GM18517 (cell line): ENCODE data around the gene MYH9.
"Not testable (repeated sequence)": the region's sequence is repeated elsewhere in the genome, so short reads cannot be mapped to it uniquely, and the experiment has no call there.

Experiments
- ATAC-seq: cut with Tn5 transposase; IDR thresholded peaks from one replicate; pipeline ENCODE4 v1.9.1; 2021; ENCODE audit warnings: mild to moderate bottlenecking, moderate library complexity; ENCODE audit not compliant: unreplicated experiment

MYH9 gene

DNA sequence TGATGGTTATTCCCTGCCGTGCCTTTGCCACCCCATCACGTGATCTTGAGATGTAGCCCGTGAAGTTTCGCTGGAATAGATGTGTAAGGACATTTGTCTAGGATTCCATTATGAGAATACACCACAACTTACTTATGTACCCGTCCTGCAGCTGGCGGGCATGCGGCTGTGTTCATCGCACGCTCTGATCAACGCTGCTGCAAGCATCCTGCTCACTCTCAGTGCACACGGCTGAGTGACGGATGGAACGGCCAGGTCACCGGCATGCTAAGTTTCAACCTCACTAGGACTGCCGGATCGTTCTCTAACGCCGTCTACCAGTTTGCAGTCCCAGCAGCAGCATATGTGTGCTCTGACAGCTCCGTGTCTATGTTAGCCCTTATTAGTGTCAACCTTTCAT is 90.2 kb downstream of the MYH9 start:
- no peak for ATAC-seq

DNA sequence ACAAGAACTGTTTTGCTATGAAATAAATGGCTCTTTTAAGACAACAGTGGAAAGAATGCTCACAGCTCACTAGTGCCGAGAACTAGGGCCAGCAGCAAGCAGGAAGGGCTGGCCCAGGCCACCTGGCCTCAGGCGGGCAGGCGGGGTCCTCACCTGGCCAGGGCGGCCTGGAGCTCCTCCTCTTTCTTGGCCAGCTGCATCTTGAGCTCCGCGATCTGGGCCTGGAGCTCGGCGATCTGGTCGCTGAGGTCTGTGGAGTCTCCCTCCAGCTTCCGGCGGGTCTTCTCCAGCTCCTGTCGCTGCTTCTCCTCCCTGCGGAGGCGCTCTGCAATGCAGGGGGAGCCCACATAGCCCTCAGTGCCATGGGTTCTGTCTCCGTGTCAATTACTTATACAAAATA is 91.1 kb downstream of the MYH9 start:
- no peak for ATAC-seq

DNA sequence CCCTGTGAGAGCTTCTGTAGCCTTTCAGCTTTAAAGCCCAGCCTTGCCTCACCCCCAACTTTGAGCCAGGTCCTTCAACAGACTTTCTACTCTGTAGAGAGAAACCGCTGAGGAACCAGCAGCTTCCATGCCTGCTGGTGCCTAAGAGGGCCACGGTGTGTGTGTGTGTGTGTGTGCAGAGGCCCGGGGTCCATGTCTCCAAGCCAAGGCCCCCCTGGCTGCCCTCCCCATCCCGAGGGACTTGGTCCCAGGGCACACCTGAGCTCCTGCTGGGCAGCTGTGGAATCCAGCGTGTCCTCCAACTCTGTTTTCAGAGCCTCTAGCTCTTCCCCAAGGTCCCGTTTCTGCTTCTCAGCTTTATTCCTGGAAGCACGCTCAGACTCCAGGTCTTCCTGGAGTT is 92.5 kb downstream of the MYH9 start:
- ATAC-seq: no peak

DNA sequence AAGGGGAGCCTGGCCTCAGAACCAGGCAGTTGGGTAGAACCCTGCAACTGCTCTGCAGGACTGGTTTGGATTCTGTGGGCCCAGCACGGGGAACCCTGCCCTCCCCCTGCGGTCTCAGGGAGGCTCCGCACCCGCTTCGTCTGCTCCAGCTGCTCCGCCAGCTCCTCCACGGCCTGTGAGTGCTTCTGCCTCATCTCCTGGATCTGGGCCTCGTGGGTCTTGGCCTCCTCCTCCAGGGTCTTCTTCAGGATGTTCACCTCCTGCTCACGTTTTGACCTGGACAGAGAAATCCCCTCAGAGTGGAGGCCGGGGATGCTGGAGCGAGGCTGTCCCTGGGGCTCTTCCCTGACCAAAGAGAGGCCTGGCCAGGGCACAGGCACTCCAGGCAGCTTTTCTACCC is 93.0 kb downstream of the MYH9 start:
- no peak for ATAC-seq

DNA sequence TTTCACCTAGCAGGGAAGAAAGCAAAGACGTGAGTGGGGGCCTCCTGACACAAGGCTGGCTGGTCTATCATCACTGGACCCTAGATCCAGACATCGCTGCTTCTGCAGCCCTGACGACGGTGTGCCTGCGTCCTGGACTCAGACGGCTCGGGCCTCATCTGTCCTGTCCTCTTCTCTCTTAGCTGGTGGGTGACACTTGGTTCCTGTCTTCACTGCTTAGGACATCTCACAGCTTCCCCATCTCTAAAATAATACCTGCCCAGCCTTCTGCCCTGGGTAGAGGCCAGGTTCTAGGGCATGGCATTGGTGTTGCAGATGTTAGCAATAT is 93.5 kb downstream of the MYH9 start:
- ATAC-seq: no peak

DNA sequence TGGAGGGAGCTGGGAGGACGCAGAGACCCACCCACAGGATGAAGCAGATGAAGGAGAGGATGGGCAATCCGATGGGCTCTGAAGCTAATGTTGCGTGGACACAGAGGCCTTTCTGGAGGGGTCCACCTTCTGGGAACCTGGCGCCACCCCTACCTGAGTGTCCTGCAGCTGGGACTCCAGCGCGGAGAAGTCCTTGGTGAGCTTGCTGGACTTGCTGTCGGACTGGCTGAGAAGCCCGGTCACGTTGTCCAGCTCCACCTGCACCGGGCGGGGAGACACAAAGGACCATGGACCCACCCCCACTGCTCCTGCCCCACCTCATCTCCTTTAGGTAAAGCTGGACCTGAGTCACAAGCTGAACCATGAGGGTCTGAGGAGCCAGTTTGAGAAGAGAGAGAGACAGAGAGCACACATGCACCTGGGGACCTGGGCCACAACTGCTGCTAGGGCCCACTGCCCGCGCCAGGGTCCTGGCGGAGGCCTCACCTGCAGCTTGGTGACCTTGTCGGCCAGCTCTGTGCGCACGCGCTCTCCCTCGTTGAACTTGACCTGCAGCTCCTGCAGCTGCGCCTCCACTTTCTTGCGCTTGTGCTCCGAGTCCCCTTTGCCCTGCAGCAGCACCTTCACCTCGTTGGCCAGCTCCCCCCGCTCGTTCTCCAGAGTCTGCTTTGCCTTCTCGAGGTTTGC is 94.0 kb downstream of the MYH9 start:
- no peak for ATAC-seq

DNA sequence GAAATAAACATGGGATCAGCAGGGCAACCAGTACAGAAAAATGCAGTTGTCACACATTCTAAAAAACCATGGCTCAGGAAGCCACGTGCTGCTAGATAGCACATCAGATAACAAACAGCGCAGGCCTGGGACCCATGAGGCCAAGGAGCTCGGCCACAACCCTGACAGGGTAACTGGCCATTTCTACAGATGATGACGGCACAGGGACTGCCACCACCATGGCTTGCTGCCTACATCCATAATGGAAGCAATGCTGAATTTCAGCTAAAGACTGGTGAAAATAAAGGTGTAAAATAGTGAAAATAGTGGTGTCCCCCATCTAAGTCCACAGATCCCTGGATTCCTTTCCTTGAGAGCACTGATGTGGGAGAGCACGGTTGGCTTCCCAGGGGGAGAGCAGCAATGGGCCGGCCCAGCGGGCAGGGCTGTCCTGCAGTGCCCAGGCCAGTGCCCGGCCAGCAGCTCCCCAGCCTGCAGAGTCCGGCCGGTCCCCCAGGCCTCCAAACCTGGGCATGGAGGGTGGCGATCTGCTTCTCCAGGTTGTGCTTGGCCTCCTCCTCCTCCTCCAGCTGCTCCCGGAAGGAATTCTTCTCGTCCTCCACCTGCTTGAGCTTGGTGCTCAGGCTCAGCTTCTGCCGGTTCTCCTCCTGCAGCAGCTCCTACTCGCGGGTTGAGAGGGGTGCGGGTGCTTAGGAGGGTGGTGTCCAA is 94.8 kb downstream of the MYH9 start:
- ATAC-seq: no peak

DNA sequence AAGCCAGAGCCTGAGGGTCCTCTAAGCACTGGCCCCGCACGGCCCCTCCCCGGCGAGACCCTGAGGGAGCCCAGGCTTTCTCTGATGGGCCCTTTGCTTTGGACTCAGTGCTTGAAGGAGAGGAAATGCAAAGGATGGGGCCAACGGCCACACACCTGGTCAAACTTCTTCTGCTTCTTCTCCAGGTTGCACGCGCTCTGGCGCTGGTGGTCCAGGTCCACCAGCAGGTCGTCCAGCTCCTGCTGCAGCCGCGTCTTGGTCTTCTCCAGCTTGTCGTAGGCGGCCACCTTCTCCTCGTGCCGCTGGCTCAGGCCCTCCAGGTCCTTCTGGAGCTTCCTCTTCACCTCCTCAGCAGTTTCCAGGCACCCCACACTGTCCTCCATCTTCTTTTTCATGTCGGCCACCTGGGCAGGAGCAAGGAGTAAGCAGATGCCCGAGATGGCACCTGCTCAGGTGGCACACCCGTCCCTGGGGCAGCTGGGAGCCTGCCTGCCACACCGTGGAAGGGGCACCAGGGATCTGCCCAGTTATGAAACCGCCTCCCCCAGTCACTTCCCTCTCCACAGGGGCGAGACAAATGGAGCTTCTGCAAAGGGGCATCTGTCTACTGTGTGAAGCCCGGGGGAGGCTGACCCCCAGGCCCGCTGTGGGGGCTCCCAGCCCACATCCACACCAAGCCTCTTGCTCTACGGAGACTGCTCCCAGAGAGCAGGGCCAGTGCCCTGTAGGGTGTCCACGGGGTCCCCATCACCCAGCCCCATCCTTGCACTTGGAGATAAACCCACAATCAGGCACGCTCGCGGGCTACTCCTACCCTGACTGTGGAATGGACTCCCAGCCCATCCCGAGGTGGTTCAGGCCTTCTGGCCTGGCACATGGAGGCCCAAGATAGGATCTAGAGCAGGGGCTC is 95.7 kb downstream of the MYH9 start:
- ATAC-seq: no peak

DNA sequence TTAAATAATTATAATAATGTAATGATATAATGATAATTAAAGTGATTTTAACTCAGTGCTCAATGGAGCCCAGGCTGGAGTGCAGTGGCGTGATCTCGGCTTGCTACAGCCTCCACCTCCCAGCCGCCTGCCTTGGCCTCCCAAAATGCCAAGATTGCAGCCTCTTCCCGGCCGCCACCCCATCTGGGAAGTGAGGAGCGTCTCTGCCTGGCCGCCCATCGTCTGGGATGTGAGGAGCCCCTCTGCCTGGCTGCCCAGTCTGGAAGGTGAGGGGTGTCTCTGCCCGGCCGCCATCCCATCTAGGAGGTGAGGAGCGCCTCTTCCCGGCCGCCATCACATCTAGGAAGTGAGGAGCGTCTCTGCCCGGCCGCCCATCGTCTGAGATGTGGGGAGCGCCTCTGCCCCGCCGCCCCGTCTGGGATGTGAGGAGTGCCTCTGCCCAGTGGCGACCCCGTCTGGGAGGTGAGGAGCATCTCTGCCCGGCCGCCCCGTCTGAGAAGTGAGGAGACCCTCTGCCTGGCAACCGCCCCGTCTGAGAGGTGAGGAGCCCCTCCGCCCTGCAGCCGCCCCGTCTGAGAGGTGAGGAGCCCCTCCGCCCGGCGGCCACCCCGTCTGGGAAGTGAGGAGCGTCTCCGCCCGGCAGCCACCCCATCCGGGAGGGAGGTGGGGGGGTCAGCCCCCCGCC is 97.2 kb downstream of the MYH9 start:
- ATAC-seq: not testable (repeated sequence)

DNA sequence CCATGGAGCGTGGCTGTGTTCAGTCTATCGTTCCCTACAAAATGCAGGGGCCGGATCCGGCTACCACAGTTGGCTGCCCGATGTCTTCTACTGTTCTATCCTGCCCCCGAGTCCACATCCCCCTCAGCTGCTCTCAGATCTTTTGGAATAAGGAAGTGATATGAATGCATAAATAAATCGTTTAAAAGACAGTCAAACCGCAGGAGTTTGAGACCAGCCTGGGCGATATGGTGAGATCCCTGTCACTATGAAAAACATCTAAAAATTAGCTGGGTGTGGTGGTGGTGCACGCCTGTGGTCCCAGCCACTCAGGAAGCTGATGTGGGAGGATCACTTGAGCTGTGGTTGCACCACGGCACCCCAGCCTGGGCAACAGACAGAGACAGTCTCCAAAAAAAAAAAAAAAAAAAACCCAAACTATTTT is 97.8 kb downstream of the MYH9 start:
- not testable (repeated sequence) for ATAC-seq

DNA sequence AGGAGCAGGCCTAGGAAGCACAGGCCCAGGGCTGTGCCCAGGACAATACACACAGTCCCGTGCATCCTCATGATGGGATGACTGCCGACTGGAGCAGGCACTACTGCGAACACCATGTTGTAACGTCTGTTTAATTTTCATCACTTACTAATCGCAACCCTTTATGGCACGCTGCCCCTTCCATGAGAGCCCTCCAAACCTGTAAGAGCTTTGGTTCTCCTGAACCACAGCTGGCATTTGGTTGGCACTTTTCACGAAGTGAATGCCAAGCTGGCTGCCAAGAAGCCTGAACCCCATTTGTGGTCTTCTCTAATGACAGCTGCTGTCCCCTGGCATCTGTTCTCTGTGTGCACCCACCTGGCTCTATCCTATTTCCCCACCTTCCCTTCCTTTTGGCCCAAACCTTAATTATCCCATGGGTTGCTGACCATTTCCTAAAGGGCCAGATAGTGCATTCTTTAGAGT is 98.3 kb downstream of the MYH9 start:
- no peak for ATAC-seq

DNA sequence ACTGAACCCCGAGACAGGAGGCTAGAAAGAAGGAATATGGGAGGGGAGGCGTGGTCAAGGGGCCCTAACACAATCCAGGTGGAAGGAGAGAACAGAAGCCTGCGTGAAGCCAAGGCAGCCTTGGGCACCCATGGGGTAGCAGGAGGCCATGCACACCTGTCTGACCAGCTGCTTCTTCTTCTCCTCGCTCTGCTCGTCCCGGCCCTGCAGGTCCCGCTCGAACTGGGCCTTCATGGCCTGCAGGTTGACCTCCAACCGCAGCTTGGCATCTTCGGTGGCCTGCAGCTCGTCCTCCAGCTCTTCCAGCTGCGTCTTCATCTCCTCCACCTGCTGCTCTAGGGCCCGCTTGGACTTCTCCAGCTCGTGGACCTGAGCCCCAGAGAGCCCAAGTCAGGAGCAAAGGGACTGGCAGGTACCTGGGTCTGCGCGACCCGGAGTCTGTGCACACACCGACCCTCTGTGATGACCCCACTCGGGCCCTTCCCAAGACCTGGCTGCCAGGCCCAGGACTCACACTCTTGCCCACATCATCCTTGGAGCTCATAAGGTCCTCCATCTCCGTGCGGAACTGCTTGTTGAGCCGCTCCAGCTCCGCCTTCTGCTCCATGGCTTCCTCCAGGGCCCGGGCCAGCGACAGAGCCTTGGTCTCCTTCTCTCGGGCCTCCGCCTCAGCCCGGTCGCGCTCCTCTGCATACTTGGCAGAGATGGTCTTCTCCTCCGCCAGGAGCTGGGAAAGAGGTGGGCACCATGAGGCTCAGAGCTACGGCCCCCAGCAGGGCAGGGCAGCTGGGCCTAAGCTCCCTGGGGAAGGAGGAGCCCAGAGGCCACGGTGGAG is 99.0 kb downstream of the MYH9 start:
- no peak for ATAC-seq

DNA sequence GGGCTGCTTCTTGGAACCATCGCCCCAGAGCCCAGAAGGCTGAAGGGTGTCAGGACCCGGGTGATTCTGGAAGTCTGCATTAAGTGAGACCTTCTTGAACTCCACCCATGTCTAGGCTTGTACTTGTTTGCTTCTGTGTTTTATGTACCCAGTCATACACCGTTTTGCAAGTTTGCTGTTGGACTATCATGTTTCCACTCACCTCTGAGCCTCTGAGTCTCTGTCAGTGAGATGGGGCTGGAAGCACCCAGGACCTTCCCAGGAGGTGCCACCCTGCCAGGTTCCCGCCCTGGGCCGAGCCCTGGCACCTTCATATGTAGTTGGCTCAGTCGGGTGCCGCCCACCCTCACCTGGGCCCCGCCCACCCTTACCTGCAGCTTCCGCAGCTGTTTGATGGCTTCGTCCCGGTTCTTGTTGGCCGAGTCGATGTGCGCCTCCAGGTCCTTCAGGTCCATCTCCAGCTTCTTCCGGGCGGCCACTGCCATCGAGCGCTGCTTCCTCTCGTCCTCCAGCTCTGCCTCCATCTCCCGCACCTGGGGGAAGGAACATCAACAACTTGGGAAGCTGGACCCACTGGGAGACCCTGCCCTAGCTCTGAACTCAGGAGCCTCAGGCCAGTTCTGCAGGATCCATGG is 99.8 kb downstream of the MYH9 start:
- ATAC-seq: no peak

DNA sequence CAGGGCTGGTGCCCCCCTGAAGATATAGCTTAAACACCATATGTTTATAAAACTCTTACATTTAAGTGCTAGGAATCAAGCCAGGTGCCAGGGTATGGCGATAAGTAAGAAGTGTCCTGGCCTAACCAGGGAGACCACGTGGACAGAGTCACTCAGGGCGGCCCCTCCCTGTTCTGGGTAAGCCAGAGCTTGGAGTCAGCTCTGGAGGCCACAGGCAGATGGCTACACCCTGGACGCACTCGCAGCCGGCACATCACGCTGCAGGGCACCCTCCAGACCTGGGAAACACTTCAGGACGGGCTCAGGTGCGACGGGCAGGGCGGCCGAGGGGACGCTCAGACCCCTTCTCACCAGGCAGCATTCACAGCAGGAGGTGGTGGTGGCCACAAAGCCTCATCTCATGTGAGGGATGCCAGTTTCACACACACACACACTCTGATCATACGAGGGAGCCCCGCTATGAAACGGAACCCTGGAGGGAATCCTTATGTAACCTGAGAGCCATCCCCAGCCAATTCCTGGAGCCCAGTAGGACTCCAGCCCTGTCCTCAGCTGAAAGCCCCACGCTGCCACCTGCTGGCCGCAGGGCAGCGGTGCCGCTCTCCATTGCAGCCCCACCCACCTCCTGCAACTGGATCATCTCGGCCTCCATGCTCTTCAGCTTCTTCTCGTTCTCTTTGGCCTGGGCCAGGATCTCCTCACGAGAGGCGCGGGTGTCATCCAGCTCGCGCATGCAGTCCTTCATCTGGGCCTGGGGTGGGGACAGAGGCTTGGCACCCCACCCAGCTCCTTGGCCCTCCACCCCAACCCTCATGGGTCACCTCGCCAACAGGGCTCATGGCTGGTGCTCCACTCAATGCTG is 101.4 kb downstream of the MYH9 start:
- ATAC-seq: no peak

DNA sequence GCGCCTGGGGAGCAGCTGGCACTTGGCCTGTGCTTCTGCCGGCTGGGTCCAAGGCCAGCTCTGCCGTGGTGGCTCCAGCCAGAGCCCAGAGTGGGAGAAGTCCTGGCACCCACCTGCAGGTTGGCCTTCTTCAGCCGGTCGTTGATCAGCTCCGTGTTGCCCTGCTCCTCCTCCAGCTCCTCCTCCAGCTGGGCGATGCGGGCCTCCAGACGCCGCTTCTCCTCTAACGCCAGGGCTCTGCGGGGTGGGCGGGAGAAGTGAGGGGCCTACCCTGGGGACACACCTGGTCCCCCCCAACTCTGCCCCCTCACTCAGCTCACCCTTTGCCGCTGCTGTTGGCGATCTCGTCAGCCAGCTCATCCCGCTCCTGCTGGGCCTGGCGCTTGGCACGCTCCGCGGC is 102.2 kb downstream of the MYH9 start:
- ATAC-seq: no peak

DNA sequence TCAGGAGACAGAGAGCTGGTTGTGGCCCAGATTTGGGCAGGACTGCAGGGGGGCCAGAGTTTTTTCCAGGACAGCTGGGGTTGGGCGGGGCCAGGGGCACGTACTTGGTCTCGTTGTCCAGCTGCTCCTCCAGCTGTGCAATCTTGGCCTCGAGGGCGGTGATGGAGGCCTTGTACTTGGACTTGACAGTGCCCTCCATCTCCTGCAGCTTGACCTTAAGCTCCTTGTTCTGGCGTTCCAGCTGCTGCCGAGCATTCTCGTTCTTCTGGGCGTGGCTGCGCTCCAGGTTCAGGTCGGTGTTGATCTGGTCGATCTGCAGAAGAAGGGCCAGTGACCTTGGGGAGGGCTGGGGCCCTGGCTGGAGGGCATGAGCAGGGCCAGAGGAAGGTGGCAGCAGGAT is 102.8 kb downstream of the MYH9 start:
- ATAC-seq: no peak

DNA sequence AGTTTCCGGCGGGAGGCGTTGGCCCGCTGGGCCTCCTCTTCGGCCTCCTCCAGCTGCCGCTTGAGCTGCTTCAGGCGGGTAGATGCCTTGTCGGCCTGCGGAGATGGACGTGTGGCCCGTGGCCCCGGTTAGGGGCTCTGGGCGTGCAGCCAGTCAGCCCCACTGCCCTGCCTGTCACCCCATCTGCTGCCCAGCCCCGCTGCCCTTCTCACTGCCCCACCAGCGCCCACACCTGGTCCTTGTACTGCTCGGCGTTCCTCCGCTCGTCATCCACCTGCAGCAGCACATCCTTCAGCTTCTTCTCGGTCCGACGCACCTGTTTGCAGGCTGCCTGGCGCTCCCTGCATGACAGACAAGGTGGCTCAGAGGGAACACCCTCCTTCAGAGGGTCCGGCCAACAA is 103.6 kb downstream of the MYH9 start:
- no peak for ATAC-seq

DNA sequence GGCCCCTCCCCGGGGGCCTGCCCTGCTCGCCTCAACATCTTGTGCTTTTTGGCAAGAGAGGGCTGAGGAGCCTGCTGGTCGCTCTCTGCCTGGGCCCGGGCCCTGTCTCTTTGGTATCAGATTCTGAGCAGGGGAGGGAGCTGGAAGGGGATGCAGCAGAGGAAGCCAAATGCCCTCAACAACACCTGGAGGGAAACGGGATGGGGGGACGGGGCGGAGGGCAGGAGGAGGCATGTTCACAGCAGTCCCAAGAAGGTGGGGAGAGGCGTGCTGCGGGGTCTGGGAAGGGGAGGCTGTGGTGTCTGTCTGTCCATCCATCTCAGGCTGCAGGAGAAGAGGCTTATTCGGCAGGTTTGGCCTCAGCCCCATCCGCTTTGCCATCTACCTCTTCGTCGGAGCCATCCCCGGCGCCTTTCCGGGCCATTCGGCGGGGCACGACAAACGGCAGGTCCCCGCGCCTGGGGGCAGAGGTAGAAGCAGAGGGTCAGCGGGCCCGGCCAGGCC is 105.4 kb downstream of the MYH9 start:
- ATAC-seq: no peak
